Common myeloid progenitor, CD34-positive (primary cell): Measurements from ENCODE around the gene SLC30A1.

Experiments used
- CTCF ChIA-PET: fragments of 350-600 bp; sonication (Branson Sonifier 250); formaldehyde crosslinking; loops from one replicate; lab custom pipeline; 2021; ENCODE audit warnings: antibody characterized with exemption; lab: Charles Lee
- POLR2A ChIA-PET: fragments of 350-600 bp; sonication (Branson Sonifier 250); formaldehyde crosslinking; loops from one replicate; lab custom pipeline; 2021; ENCODE audit warnings: antibody characterized with exemption; lab: Charles Lee
- DNase-seq, 3 donors: peaks; one replicate each; pipeline versions ENCODE4 v3.0.0 to v3.0.0-alpha.2; 2013
- H3K27ac ChIP-seq, 2 experiments: 1 replicate in 1 of 2; 2 replicates in 1 of 2; pipeline ENCODE4 v1.7.0; 2013; ENCODE audit warnings: inconsistent platforms in 2 of 2, low read length in 2 of 2, mild to moderate bottlenecking in 2 of 2, low read depth in 1 of 2, moderate library complexity in 1 of 2; ENCODE audit not compliant: severe bottlenecking in 2 of 2, insufficient read depth in 1 of 2, poor library complexity in 1 of 2
- H3K27me3 ChIP-seq, 5 experiments: replicated peaks in 2 of 5; 1 replicate in 3 of 5; 2 replicates in 2 of 5; pipeline versions ENCODE4 v1.6.1 to v1.7.0; 2013; ENCODE audit warnings: low read length in 4 of 5, mild to moderate bottlenecking in 2 of 5, moderate library complexity in 2 of 5, inconsistent platforms in 1 of 5; ENCODE audit not compliant: insufficient read depth in 5 of 5, control insufficient read depth in 4 of 5
- H3K36me3 ChIP-seq, 4 experiments: 1 replicate in 2 of 4; 2 replicates in 2 of 4; pipeline versions ENCODE4 v1.6.1 to v1.7.0; 2013; ENCODE audit warnings: low read length in 3 of 4, control low read depth in 1 of 4, mild to moderate bottlenecking in 1 of 4; ENCODE audit not compliant: control insufficient read depth in 4 of 4, insufficient read depth in 4 of 4
- H3K4me1 ChIP-seq, 4 experiments: 1 replicate in 3 of 4; 2 replicates in 1 of 4; pipeline versions ENCODE4 v1.6.1 to v1.7.1; 2013; ENCODE audit warnings: low read length in 3 of 4, mild to moderate bottlenecking in 3 of 4, control low read depth in 1 of 4, inconsistent platforms in 1 of 4, moderate library complexity in 1 of 4; ENCODE audit not compliant: control insufficient read depth in 4 of 4, insufficient read depth in 4 of 4; ENCODE audit errors: control extremely low read depth in 1 of 4
- H3K4me3 ChIP-seq, 7 experiments: 1 replicate in 4 of 7; 2 replicates in 3 of 7; pipeline versions ENCODE4 v1.5.1 to v1.7.0; 2013; ENCODE audit warnings: mild to moderate bottlenecking in 7 of 7, low read length in 6 of 7, moderate library complexity in 6 of 7, inconsistent platforms in 2 of 7, low read depth in 2 of 7, control low read depth in 1 of 7; ENCODE audit not compliant: insufficient read depth in 4 of 7, control insufficient read depth in 1 of 7; ENCODE audit errors: extremely low read depth in 1 of 7
- H3K9me3 ChIP-seq, 5 experiments: 1 replicate in 4 of 5; 2 replicates in 1 of 5; pipeline versions ENCODE4 v1.6.1 to v1.7.1; 2013; ENCODE audit warnings: low read length in 4 of 5, mild to moderate bottlenecking in 2 of 5, inconsistent platforms in 1 of 5, low read depth in 1 of 5, moderate library complexity in 1 of 5; ENCODE audit not compliant: control insufficient read depth in 4 of 5, insufficient read depth in 2 of 5; ENCODE audit errors: control extremely low read depth in 1 of 5
- WGBS: methylation state at CpG from one replicate; pipeline ENCODE4 v1.1.5; 2013; ENCODE audit not compliant: insufficient coverage; 5-methylcytosine and 5-hydroxymethylcytosine counted together

SLC30A1 gene

DNA sequence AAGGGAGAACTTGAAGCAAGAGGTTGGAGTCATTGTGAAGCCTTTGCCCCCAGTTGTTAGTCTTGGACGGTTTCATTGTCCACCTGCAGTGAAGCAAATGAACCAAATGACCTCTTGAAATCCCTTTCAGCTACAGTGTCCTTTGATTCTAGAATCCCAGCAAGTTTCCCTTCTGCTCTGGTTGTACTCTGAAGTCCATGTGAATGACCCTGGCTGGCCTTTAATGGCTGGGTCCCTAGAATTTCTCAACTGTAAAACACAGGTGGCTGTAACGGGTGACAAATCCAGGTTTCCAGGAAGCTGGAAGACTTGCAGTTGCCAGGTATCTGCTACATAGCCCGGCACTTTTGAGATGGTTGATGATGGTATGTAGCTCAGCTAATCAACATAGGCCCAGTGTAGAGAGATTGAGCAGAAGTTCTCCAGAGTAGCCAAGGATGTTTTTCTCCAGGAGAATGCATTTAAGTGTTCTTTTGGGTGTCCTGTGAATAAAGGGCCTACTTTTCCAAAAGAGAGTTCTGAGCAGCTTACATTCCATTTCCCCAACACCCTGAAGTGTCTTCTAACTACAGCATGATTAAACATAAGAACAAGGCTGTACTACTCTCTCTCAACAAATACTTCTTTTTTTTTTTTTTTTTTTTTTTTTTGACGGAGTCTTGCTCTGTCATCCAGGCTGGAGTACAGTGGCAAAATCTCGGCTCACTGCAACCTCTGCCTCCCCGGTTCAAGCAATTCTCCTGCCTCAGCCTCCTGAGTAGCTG lies 17.6 kb upstream of the SLC30A1 start:
- POLR2A ChIA-PET = no interaction called here

GRCh38 chr1:211595419-211595818 lies 16.5 kb upstream of the SLC30A1 start:
- H3K27ac ChIP-seq = no peak overlapping the region
- no peak for DNase-seq
- H3K36me3 ChIP-seq = no peaks in the 10 kb centered on the region
- ChIA-PET POLR2A (no interaction called here), CTCF (interaction anchor here (1.0 to 1.9 kb wide), 4 partner anchors 12 to 25 kb away, joined by 3 to 8 read pairs (median 5); partner anchors contain the start of gene SLC30A1)
- no peak overlapping the region for H3K4me3 ChIP-seq
- H3K9me3 ChIP-seq = no peaks in the 10 kb centered on the region
- H3K27me3 ChIP-seq = peaks cover 0 to 7% (median 0%) of the 10 kb centered on the region in 5 experiments
- H3K4me1 ChIP-seq = peaks cover 0 to 41% (median 8%) of the 10 kb centered on the region in 4 experiments

More for the DNA sequence above, 17.6 kb upstream of the SLC30A1 start:
- no peak for DNase-seq
- no peak overlapping the region for H3K27ac ChIP-seq
- H3K36me3 ChIP-seq = no peaks in the 10 kb centered on the region
- H3K4me1 ChIP-seq = peaks cover 0 to 33% (median 4%) of the 10 kb centered on the region in 4 experiments
- peaks cover 0 to 7% (median 0%) of the 10 kb centered on the region in 5 experiments for H3K27me3 ChIP-seq
- no peak overlapping the region for H3K4me3 ChIP-seq
- WGBS = 88% methylated on average over 4 of the region's 6 CpGs
- H3K9me3 ChIP-seq = no peaks in the 10 kb centered on the region
- CTCF ChIA-PET = interaction anchor here (1.1 to 1.9 kb wide), 4 partner anchors 8 to 53 kb away, joined by 3 to 8 read pairs (median 6); partner anchors contain the start of gene SLC30A1

- Histone ChIP-seq H3K4me3 (no peak overlapping the region), H3K4me1 (peaks cover 7 to 45% (median 17%) of the 10 kb centered on the region in 4 experiments), H3K9me3 (no peaks in the 10 kb centered on the region), H3K27ac (no peak overlapping the region), H3K27me3 (no peaks in the 10 kb centered on the region), H3K36me3 (no peaks in the 10 kb centered on the region)
- WGBS = 94% methylated on average over 3 of the region's 5 CpGs
- CTCF ChIA-PET = interaction anchor here (0.6 kb wide), 1 partner anchor 196 kb away, joined by 4 read pairs; no protein-coding TSS in a partner anchor
- POLR2A ChIA-PET = no interaction called here
- DNase-seq = no peak
Observed at GRCh38 chr1:211591980-211592493, 13.1 kb upstream of the SLC30A1 start.

- DNase-seq = peak; percentile 78 to 91 (median 89)
- POLR2A ChIA-PET = no interaction called here
- Histone ChIP-seq H3K27me3 (no peaks in the 10 kb centered on the region), H3K27ac (no peak overlapping the region), H3K4me3 (peak overlapping the region in 1 of 7 experiments; percentile 25), H3K4me1 (peaks cover 7 to 42% (median 17%) of the 10 kb centered on the region in 4 experiments), H3K9me3 (no peaks in the 10 kb centered on the region), H3K36me3 (no peaks in the 10 kb centered on the region)
- no CpG with 5 or more reads among the region's 6 CpGs for WGBS
- CTCF ChIA-PET = interaction anchor here (0.8 to 3.3 kb wide), 5 partner anchors 10 to 75 kb away, joined by 3 to 21 read pairs (median 7); partner anchors contain the start of gene SLC30A1
Observed at GRCh38 chr1:211589782-211590721, 11.1 kb upstream of the SLC30A1 start.

- Histone ChIP-seq H3K4me1 (peaks cover 7 to 45% (median 17%) of the 10 kb centered on the region in 4 experiments), H3K27me3 (no peaks in the 10 kb centered on the region), H3K36me3 (no peaks in the 10 kb centered on the region), H3K27ac (no peak overlapping the region), H3K4me3 (no peak overlapping the region), H3K9me3 (no peaks in the 10 kb centered on the region)
- DNase-seq = no peak
- ChIA-PET POLR2A (no interaction called here), CTCF (interaction anchor here (0.5 to 3.3 kb wide), 12 partner anchors 8 to 202 kb away, joined by 3 to 21 read pairs (median 3); partner anchors contain the start of gene SLC30A1)
- WGBS = 89% methylated on average over 3 of the region's 4 CpGs
Observed at GRCh38 chr1:211588711-211589110, 9.8 kb upstream of the SLC30A1 start.

DNA sequence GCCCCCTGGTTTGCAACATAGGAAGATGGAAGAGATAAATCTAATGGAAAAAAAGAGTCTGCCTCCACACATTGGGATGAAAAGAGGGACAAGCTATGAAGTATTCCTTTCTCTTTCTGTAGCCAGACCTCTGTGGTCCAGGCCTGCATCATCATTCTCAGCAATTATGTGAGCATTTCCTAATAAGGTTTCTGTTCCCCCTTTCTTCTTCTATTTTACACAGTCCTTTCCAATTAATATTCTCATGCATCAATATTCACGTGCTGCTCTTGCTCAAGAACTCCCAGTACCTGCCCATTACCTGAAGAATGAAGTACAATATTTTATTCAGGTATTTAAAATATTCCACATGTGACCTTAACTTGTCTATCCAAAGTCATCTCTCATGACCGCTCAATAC lies 8.2 kb upstream of the SLC30A1 start:
- H3K27me3 ChIP-seq = no peaks in the 10 kb centered on the region
- no peaks in the 10 kb centered on the region for H3K9me3 ChIP-seq
- H3K36me3 ChIP-seq = no peaks in the 10 kb centered on the region
- 100% methylated on average over 1 of the region's 2 CpGs for WGBS
- no peak overlapping the region for H3K4me3 ChIP-seq
- peaks cover 7 to 57% (median 20%) of the 10 kb centered on the region in 4 experiments for H3K4me1 ChIP-seq
- DNase-seq = no peak
- H3K27ac ChIP-seq = no peak overlapping the region
- ChIA-PET CTCF (interaction anchor here (1.6 to 2.8 kb wide), 3 partner anchors 51 to 71 kb away, joined by 3 to 10 read pairs (median 3); no protein-coding TSS in a partner anchor), POLR2A (no interaction called here)
